ENCODE measurements around the gene PFKFB3.

The PFKFB3 gene

GRCh38 chr10:6211671-6212635 lies 9.2 kb downstream of the PFKFB3 start:
- H3K79me2 ChIP-seq (ENCODE audit: low read length): peaks cover 13% of the 10 kb centered on the region; the same call in 1 of the 2 replicates
- no peaks in the 10 kb centered on the region for H3K9me3 ChIP-seq (replicated peaks; ENCODE audit: insufficient read depth, low read length)
- H2AFZ ChIP-seq (ENCODE audit: low read length): no peak overlapping the region
- DNase-seq: no peak
- no peak overlapping the region for H3K27ac ChIP-seq (ENCODE audit: low read length)
- no peak overlapping the region for H3K4me3 ChIP-seq (ENCODE audit: low read length)
- H3K27me3 ChIP-seq (replicated peaks; ENCODE audit: insufficient read depth, low read length): no peaks in the 10 kb centered on the region
- no peaks in the 10 kb centered on the region for H3K36me3 ChIP-seq (replicated peaks; ENCODE audit: insufficient read depth, low read length)
- no peaks in the 10 kb centered on the region for H3K4me1 ChIP-seq (ENCODE audit: low read length)
- no peak for TF ChIP-seq EZH2phosphoT487 (IDR thresholded peaks at IDR 0.05; ENCODE audit: low read length)
- TF ChIP-seq EZH2 (optimal IDR thresholded peaks at IDR 0.05; ENCODE audit: low read depth, low read length): no peak
- TF ChIP-seq CTCF (IDR thresholded peaks at IDR 0.05; ENCODE audit: low read length): no peak
- no peak overlapping the region for H3K4me2 ChIP-seq (ENCODE audit: low read depth, low read length)
- no peak overlapping the region for H3K9ac ChIP-seq (ENCODE audit: low read length)
- no peaks in the 10 kb centered on the region for H4K20me1 ChIP-seq (ENCODE audit: insufficient read depth, low read length)
- no peaks in the 10 kb centered on the region for H3K9me2 ChIP-seq (replicated peaks; ENCODE audit: insufficient read depth, low read length)
- H3F3A ChIP-seq (ENCODE audit: insufficient read depth, low read length): no peaks in the 10 kb centered on the region

- no peak for DNase-seq
- Histone ChIP-seq H3K27ac (ENCODE audit: low read length) (no peak overlapping the region), H3K4me3 (ENCODE audit: low read length) (no peak overlapping the region), H3K9ac (ENCODE audit: low read length) (no peak overlapping the region), H2AFZ (ENCODE audit: low read length) (no peak overlapping the region), H3K27me3 (replicated peaks; ENCODE audit: insufficient read depth, low read length) (no peaks in the 10 kb centered on the region), H3K9me2 (replicated peaks; ENCODE audit: insufficient read depth, low read length) (no peaks in the 10 kb centered on the region), H3K36me3 (replicated peaks; ENCODE audit: insufficient read depth, low read length) (no peaks in the 10 kb centered on the region), H3K4me1 (ENCODE audit: low read length) (no peaks in the 10 kb centered on the region), H3K79me2 (ENCODE audit: low read length) (peaks cover 10% of the 10 kb centered on the region; the same call in 1 of the 2 replicates), H3F3A (ENCODE audit: insufficient read depth, low read length) (no peaks in the 10 kb centered on the region), H3K4me2 (ENCODE audit: low read depth, low read length) (no peak overlapping the region), H3K9me3 (replicated peaks; ENCODE audit: insufficient read depth, low read length) (no peaks in the 10 kb centered on the region), H4K20me1 (ENCODE audit: insufficient read depth, low read length) (no peaks in the 10 kb centered on the region)
- no peak for TF ChIP-seq CTCF (IDR thresholded peaks at IDR 0.05; ENCODE audit: low read length)
- TF ChIP-seq EZH2 (optimal IDR thresholded peaks at IDR 0.05; ENCODE audit: low read depth, low read length): no peak
- TF ChIP-seq EZH2phosphoT487 (IDR thresholded peaks at IDR 0.05; ENCODE audit: low read length): no peak
Measured at GRCh38 chr10:6212806-6213205, 10.1 kb downstream of the PFKFB3 start.

- Histone ChIP-seq H3K9me3 (replicated peaks; ENCODE audit: insufficient read depth, low read length) (no peaks in the 10 kb centered on the region), H3K27ac (ENCODE audit: low read length) (no peak overlapping the region), H3K9ac (ENCODE audit: low read length) (no peak overlapping the region), H3K4me1 (ENCODE audit: low read length) (no peaks in the 10 kb centered on the region), H3K79me2 (ENCODE audit: low read length) (peaks cover 9% of the 10 kb centered on the region; the same call in 1 of the 2 replicates), H3K36me3 (replicated peaks; ENCODE audit: insufficient read depth, low read length) (no peaks in the 10 kb centered on the region), H3K27me3 (replicated peaks; ENCODE audit: insufficient read depth, low read length) (no peaks in the 10 kb centered on the region), H2AFZ (ENCODE audit: low read length) (no peak overlapping the region), H3F3A (ENCODE audit: insufficient read depth, low read length) (no peaks in the 10 kb centered on the region), H3K9me2 (replicated peaks; ENCODE audit: insufficient read depth, low read length) (no peaks in the 10 kb centered on the region), H4K20me1 (ENCODE audit: insufficient read depth, low read length) (no peaks in the 10 kb centered on the region), H3K4me2 (ENCODE audit: low read depth, low read length) (no peak overlapping the region), H3K4me3 (ENCODE audit: low read length) (no peak overlapping the region)
- TF ChIP-seq EZH2phosphoT487 (IDR thresholded peaks at IDR 0.05; ENCODE audit: low read length): no peak
- TF ChIP-seq EZH2 (optimal IDR thresholded peaks at IDR 0.05; ENCODE audit: low read depth, low read length): no peak
- no peak for TF ChIP-seq CTCF (IDR thresholded peaks at IDR 0.05; ENCODE audit: low read length)
- DNase-seq: no peak
Measured at GRCh38 chr10:6213257-6213905, 10.6 kb downstream of the PFKFB3 start.
